Neural progenitor cell (in vitro differentiated cells): Measurements from ENCODE around the gene NPPB.

Experiments
- EZH2 ChIP-seq: fragments of 200-600 bp; sonication (generic); IDR thresholded peaks from 2 replicates; pipeline ENCODE4 v1.6.1; 2017; ENCODE audit warnings: antibody characterized with exemption, mild to moderate bottlenecking, moderate library complexity
- EZH2phosphoT487 ChIP-seq: fragments of 200-600 bp; sonication (generic); IDR thresholded peaks from 2 replicates; pipeline ENCODE4 v1.6.1; 2017; ENCODE audit warnings: antibody characterized with exemption
- TF ChIP-seq, protein P1 (sequence below): fragments of 200-600 bp; sonication (generic); IDR thresholded peaks from 2 replicates; pipeline ENCODE4 v1.5.1; 2017; ENCODE audit warnings: antibody characterized with exemption, mild to moderate bottlenecking

DNA sequence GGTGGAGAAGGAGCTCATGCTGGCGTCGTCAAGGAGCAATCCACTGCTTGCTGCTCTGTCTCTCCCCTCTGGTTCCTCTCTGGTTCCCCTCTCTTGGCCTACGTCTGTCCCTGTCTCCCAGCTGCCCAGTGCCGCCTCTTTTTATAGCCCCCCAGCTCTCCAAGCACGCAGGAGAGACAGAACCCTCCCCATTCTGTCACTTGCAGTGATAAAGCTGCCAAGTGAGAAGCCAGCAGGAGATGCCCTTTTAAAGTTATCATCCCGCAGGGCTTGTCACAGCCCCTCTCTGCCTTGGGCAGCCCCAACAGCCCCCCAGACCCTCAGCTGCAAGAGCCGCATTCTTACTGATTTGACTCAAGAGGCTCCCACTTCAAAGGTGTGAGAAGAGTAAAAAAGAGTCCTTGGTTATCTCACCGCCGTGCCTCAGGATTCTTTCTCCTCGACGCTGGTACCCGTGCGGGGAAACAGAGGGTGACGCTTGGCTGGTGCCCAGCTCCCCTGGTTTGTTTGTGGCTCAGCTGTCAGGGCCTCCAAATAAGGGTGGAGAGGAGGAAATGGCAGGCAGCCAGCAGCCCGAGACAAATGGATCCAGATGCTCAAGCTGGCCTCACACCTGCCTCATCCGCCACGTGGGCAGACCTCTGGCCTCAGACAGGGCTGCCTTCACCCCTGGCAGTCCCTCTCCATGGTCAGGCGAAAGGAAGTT, 10.9 kb downstream of the NPPB start, which contains the start of gene NPPA:
- TF ChIP-seq, protein P1, sequence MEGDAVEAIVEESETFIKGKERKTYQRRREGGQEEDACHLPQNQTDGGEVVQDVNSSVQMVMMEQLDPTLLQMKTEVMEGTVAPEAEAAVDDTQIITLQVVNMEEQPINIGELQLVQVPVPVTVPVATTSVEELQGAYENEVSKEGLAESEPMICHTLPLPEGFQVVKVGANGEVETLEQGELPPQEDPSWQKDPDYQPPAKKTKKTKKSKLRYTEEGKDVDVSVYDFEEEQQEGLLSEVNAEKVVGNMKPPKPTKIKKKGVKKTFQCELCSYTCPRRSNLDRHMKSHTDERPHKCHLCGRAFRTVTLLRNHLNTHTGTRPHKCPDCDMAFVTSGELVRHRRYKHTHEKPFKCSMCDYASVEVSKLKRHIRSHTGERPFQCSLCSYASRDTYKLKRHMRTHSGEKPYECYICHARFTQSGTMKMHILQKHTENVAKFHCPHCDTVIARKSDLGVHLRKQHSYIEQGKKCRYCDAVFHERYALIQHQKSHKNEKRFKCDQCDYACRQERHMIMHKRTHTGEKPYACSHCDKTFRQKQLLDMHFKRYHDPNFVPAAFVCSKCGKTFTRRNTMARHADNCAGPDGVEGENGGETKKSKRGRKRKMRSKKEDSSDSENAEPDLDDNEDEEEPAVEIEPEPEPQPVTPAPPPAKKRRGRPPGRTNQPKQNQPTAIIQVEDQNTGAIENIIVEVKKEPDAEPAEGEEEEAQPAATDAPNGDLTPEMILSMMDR: no peak
- no peak for TF ChIP-seq EZH2
- TF ChIP-seq EZH2phosphoT487: no peak
